HG03280 (cell line): ENCODE data around the gene RSPH10B2.
"Not testable (repeated sequence)": the region's sequence is repeated elsewhere in the genome, so short reads cannot be mapped to it uniquely, and the experiment has no call there.

Experiments
- ATAC-seq: cut with Tn5 transposase; IDR thresholded peaks from one replicate; pipeline ENCODE4 v1.9.1; 2021; ENCODE audit warnings: mild to moderate bottlenecking, moderate library complexity; ENCODE audit not compliant: unreplicated experiment

Gene RSPH10B2

GRCh38 chr7:6781581-6781980, 27.7 kb downstream of the RSPH10B2 start:
- ATAC-seq: not testable (repeated sequence)

DNA sequence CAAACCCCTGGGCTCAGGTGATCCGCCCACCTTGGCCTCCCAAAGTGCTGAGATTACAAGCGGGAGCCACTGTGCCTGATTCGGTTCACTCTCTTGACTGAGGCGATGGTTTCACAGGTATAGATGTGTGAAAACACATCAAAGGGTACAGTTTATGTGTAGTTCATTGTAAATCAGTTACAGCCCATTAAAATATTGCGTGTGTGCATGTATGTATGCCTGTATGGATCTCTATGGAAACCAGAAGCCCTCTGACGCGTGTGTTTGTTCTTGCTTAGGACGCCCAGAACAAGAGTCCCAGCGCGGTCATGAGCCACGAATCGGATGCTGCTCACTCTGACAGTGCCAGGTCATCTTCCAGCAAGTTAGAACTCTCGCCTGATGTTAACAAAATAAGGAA, 35.5 kb downstream of the RSPH10B2 start:
- not testable (repeated sequence) for ATAC-seq

- ATAC-seq: not testable (repeated sequence)
Observed at GRCh38 chr7:6792113-6792872, 38.4 kb downstream of the RSPH10B2 start.

DNA sequence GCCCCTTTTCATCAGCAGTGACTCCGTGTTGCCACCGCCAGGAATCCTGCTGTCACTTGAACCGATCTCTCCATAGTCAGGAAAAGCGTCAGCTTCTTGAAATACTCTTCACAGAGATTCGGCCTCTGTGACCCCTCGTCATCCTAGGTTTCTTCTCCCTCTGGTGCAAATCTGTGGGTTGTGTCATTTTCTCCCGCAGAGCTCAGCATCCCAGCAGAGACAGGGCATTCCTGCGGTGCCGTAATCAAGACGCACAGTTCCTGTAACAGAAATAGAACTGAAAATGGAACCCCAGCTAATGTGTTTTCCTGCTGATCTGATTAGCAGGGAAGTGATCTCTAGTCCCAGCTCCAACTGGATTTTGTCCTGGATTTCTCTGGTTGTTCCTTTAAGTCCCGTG, 40.4 kb downstream of the RSPH10B2 start:
- ATAC-seq: not testable (repeated sequence)

DNA sequence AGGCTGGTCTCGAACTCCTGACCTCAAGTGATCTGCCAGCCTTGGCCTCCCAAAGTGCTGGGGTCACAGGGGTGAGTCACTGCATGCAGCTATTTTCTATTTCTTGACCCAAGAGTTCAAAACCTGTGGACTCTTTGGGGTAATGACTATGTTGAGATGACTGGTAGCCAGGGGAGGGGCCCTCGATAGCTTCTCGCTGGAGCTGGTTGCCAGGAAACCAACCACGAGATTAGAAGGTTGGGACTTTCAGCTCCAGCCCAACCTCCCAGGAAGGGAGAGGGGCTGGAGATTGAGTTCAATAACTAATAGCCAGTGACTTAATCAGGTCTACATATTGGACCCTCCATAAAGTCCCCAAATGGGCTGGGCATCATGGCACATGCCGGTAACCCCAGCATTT, 43.3 kb downstream of the RSPH10B2 start:
- ATAC-seq: not testable (repeated sequence)

DNA sequence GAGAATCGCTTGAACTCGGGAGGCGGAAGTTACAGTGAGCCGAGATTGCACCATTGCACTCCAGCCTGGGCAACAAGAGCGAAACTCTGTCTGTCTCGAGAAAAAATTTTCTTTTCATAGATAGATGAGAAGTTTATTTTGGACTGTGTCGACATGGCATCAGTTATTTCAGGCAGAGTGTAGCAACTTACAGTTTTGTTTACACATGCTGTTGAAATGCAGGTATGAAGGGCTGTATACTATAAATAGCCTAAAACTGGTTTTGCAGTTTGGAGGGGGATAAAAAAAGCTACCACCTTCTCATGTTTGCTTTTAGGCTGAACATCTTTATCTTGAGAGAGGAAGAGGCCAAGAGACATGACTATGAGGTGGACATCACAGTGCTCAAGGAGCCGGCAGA, 44.1 kb downstream of the RSPH10B2 start:
- not testable (repeated sequence) for ATAC-seq

DNA sequence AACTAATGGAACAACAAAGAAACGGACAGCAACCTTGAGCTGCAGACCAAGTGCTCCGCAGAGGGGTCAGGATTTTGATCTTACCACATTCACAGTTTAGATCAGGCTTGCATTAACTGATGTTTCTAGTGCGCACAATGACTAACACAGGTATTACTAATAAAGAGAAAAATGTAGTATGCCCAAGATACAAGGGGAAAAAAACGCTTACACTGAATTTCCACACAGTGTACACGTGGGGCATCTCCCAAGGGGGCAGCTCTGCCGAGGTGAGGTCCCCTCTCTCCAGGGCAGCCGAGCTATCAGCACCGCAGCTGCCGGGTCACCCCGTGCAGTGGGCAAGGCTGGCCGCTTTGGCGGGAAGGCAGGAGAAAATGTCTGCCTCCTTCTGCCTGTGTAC, 46.0 kb downstream of the RSPH10B2 start:
- ATAC-seq: not testable (repeated sequence)

- ATAC-seq: not testable (repeated sequence)
Observed at GRCh38 chr7:6800331-6800730, 46.4 kb downstream of the RSPH10B2 start.

DNA sequence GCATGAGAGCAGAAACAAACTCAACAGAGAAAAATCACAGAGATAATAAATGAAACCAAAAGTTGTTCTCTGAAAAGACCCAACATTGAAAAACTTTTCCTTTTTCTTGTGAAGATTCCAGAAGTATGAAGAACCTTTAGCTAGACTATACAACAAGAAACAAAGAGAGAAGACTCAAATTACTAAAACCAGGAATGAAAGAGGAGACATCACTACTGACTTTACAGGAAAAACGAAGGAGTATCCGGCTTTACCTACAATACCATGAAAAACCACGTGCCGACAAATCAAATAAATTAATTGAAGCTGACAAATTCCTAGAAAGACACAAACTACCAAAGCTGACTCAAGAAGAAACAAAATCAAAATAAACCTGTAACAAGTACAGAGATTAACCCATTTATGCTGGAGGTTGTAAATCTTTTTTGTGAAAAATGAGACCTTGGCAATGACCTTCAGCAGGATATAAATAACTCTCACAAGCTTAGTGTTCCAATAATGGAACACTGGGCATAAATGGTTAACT, 53.6 kb downstream of the RSPH10B2 start:
- ATAC-seq: not testable (repeated sequence)

- not testable (repeated sequence) for ATAC-seq
Observed at GRCh38 chr7:6807959-6808358, 54.1 kb downstream of the RSPH10B2 start.

GRCh38 chr7:6813011-6813410, 59.1 kb downstream of the RSPH10B2 start:
- ATAC-seq: not testable (repeated sequence)

GRCh38 chr7:6815470-6815869, 61.6 kb downstream of the RSPH10B2 start:
- ATAC-seq: not testable (repeated sequence)

- ATAC-seq: not testable (repeated sequence)
Observed at GRCh38 chr7:6821622-6822021, 67.7 kb downstream of the RSPH10B2 start.

DNA sequence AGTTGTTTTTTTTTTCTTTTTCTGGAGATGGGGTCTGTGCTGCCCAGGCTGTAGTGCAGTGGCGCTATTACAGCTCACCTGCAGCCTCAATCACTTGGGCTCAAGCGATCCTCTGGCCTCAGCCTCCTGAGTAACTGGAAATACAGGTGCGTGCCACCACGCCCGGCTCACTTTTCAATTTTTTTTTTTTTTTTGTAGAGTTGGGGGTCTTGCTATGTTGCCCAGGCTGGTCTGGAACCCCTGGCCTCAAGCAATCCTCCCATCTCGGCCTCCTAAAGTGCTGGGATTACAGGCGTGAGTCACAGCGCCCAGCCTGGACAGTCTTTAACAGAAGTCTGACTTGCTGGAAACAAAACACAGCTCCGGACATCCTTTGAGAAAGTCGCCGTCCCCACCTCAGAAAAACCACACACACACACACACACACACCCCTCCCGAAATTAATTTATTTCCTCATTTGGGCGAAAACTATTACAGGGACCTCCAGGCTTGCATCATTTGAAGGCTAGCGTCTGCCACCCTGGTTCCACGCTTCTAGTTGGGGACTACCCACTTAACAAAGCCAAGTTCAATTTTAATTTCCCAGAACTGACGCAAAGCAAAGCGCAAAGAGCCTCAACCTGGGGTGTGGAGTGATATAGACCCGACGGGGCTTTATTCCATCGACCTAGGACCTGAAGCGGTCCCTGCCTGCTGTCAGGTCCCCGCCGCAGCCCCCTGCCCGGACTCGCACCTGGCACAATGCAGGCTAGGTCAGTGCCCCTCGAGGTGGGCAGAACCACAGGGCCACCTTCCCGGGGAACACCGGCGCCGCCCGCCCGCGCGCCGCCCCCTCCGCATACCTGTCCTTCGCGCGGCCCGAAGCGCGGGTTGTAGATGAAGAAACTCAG, 71.6 kb downstream of the RSPH10B2 start:
- ATAC-seq: peak; percentile 39

- peak; percentile 99 for ATAC-seq
Observed at GRCh38 chr7:6826151-6826550, 72.2 kb downstream of the RSPH10B2 start, which contains the start of gene CCZ1B. CCZ1B (minus strand) TSS chr7:6826275; CDS start chr7:6826197, 78 bp downstream.

GRCh38 chr7:6827180-6827579, 73.3 kb downstream of the RSPH10B2 start:
- not testable (repeated sequence) for ATAC-seq

GRCh38 chr7:6829616-6830015, 75.7 kb downstream of the RSPH10B2 start:
- ATAC-seq: not testable (repeated sequence)

DNA sequence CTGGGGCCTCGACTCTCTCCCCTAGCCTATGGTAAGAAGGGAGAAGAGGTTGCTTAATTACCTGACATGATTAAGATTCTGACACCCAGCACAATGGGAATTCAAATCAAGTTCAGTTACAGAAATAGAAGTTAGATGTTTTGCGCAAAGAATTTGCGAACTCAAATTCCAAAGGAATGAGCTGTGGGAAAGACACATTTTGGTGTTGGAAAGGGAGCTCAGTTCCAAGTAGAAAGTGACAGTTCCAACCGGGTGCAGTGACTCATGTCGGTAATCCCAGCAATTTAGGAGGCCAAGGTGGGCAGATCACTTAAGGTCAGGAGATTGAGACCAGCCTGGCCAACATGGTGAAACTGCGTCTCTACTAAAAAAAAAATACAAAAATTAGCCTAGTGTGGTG, 76.1 kb downstream of the RSPH10B2 start:
- ATAC-seq: not testable (repeated sequence)

DNA sequence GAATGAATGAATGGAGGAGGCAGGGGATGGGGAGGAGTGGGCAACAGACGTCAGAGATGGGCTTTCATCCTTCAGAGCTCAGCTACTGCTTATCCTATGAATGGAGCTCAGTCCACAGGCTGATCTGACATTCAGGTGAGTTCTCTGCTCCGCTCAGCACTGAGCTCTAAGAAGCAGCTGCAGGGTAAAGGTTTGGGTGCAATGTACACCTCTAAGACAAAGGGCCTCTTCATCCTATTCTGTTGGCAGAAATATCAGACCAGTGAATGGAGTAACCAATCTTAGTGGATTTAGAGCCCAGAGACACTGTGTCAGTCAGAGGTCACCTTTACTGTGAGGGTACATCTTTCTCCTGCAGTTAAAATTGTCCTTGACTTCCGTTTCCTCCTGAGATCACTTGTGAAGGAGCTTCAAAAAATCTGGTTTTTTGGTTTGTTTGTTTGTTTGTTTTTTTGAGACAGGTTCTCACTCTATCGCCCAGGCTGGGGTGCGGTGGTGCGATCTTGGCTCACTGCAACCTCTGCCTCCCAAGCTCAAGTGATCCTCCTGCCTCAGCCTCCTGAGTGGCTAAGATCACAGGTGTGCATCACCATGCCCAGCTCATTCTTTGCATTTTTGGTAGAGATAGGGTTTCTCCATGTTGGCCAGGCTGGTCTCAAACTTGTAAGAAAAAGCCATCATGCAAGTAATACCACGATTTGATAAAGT, 77.3 kb downstream of the RSPH10B2 start:
- ATAC-seq: no peak

DNA sequence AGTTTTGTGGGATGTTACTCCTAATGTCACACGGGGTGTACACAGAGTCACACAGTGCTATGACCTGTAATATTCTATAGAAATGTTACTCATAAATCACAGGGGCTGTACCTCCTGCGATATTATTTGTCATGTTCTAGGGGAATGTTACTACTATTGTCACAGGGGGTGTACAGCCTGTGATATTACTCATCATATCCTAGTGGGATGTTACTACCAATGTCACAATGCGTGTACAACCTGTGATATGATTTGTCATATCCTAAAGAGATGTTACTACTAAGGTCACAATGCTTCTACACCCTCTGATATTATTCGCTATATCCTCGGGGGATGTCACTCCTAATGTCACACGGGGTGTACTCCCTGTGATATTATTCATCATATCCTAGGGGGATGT, 79.7 kb downstream of the RSPH10B2 start:
- no peak for ATAC-seq

- not testable (repeated sequence) for ATAC-seq
Observed at GRCh38 chr7:6835521-6835920, 81.6 kb downstream of the RSPH10B2 start.
